ENCODE results near the gene FAM72A. TPM values are rescaled to one million over a fixed set of nuclear protein-coding genes. Genes with fewer than 3 reads are reported as not detected.
"Not testable (repeated sequence)": the region's sequence is repeated elsewhere in the genome, so short reads cannot be mapped to it uniquely, and the experiment has no call there.

The FAM72A gene
- polyA plus RNA-seq, 1 donor (not counting 4 experiments of a cell fraction or from before 2014, with no cell fraction given): 6.5 TPM

DNA sequence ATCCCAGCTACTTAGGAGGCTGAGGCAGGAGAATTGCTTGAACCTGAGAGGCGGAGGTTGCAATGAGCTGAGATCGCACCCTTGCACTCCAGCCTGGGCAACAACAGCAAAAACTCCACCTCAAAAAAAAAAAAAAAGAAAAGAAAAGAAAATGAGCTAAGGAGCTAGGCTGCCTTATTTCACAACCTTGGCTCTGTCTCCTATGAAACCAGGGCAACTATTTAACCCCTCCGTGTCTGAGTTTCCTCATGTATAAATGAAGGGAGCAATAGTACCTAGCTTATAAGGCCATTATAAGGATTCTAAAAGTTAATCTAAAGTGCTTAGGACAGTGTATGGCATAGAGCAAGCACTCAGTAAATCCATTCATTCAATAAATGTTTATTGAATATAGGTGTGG is 32.8 kb downstream of the FAM72A start:
- FAIRE-seq; H3K9me3 ChIP-seq (ENCODE audit: control insufficient read depth, low read depth, low read length); H3K4me3 ChIP-seq (ENCODE audit: control insufficient read depth in 2 of 3, extremely low read depth in 1 of 3, insufficient read depth in 2 of 3, low read depth in 1 of 3, low read length in 3 of 3); H4K20me1 ChIP-seq (ENCODE audit: control insufficient read depth, extremely low read depth, insufficient read depth, low read length); dilution Hi-C loops (cut with MboI; ENCODE audit: extremely low pct_ligation_motif_present, low sequenced_read_pairs); H3K27me3 ChIP-seq (ENCODE audit: control insufficient read depth, extremely low read depth, insufficient read depth, low read length); H3K36me3 ChIP-seq (ENCODE audit: control insufficient read depth in 2 of 2, extremely low read depth in 1 of 2, insufficient read depth in 2 of 2, low read length in 2 of 2); H3K79me2 ChIP-seq (ENCODE audit: control insufficient read depth, insufficient read depth, low read length); DNase-seq (ENCODE audit: low read depth, low spot score); H3K4me1 ChIP-seq (ENCODE audit: control insufficient read depth, extremely low read depth, insufficient read depth, low read length); H3K9me1 ChIP-seq (ENCODE audit: control insufficient read depth, extremely low read depth, insufficient read depth, low read length); H3K27ac ChIP-seq (ENCODE audit: control insufficient read depth, insufficient read depth, low read length); H2AFZ ChIP-seq (ENCODE audit: control insufficient read depth, low read length); H3K9ac ChIP-seq (ENCODE audit: control insufficient read depth, extremely low read depth, insufficient read depth, low read length); H3K4me2 ChIP-seq (ENCODE audit: control insufficient read depth, extremely low read depth, insufficient read depth, low read depth, low read length): not testable (repeated sequence)

DNA sequence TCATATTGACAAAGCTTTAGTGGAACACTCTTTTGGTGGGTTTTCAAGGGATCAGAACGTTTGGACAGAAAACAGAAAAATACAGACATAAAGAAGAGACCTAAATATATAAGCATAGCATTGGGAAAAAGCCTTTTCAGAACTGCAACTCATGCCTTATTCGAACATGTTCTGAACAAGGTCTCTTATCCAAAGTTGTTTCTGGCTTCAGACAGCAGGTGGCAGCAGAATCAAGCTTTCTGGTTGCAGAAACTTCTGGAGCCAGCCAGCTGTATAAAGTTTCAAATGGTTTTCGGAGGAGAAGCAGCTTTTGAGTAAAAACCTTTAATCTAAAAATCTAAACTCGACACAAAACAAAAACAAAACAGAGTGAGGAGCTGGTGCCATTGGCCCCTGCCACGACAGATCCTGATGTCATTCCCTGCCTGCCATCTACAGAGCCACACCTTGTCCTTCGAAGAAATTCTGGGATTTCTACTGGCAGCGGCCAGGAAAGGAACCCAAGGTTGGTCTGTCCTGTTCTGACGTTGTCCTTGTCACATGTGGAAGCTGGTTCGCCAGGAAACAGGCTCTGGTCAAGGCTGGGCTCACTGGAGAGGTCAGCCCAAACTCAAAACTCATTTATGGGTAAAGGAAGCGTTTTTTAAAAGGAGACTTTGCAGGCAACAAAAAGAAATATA is 35.1 kb downstream of the FAM72A start:
- H3K4me3 ChIP-seq (ENCODE audit: control insufficient read depth in 2 of 3, extremely low read depth in 1 of 3, insufficient read depth in 2 of 3, low read depth in 1 of 3, low read length in 3 of 3); H3K9ac ChIP-seq (ENCODE audit: control insufficient read depth, extremely low read depth, insufficient read depth, low read length); H3K4me1 ChIP-seq (ENCODE audit: control insufficient read depth, extremely low read depth, insufficient read depth, low read length); H4K20me1 ChIP-seq (ENCODE audit: control insufficient read depth, extremely low read depth, insufficient read depth, low read length); H3K9me1 ChIP-seq (ENCODE audit: control insufficient read depth, extremely low read depth, insufficient read depth, low read length); FAIRE-seq; H3K4me2 ChIP-seq (ENCODE audit: control insufficient read depth, extremely low read depth, insufficient read depth, low read depth, low read length); H2AFZ ChIP-seq (ENCODE audit: control insufficient read depth, low read length); DNase-seq (ENCODE audit: low read depth, low spot score); H3K27ac ChIP-seq (ENCODE audit: control insufficient read depth, insufficient read depth, low read length); H3K36me3 ChIP-seq (ENCODE audit: control insufficient read depth in 2 of 2, extremely low read depth in 1 of 2, insufficient read depth in 2 of 2, low read length in 2 of 2); H3K27me3 ChIP-seq (ENCODE audit: control insufficient read depth, extremely low read depth, insufficient read depth, low read length); H3K9me3 ChIP-seq (ENCODE audit: control insufficient read depth, low read depth, low read length); H3K79me2 ChIP-seq (ENCODE audit: control insufficient read depth, insufficient read depth, low read length); dilution Hi-C loops (cut with MboI; ENCODE audit: extremely low pct_ligation_motif_present, low sequenced_read_pairs): not testable (repeated sequence)

DNA sequence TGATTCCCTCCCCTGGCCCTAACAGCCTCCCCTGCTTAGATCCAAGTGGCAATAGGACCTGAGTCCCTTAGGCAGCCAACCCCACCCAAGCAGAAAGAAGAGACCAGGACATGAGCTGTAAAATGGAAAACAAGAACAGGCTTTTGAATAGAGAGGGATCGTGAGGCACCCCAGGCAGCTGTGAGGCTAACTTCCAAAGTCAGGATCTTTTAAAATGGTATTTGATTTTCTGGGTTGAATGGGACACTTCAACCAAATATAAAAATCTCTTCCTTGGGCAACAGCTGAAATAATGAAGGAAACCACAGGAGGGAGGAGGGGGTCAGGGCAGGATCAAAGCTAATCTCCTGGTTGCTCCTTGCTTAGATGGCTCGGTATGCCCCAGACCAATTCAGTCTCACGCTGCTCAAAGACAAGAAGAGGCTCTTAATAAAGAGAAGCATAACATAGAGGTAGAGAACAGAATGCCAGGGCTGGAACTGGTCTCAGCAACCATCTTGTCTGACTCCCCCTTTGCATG is 56.8 kb downstream of the FAM72A start:
- Histone ChIP-seq H3K27me3 (ENCODE audit: control insufficient read depth, extremely low read depth, insufficient read depth, low read length) (peaks cover 12% of the 10 kb centered on the region), H3K9me3 (ENCODE audit: control insufficient read depth, low read depth, low read length) (no peaks in the 10 kb centered on the region), H3K36me3 (ENCODE audit: control insufficient read depth in 2 of 2, extremely low read depth in 1 of 2, insufficient read depth in 2 of 2, low read length in 2 of 2) (no peaks in the 10 kb centered on the region), H2AFZ (ENCODE audit: control insufficient read depth, low read length) (no peak overlapping the region), H3K4me3 (ENCODE audit: control insufficient read depth in 2 of 3, extremely low read depth in 1 of 3, insufficient read depth in 2 of 3, low read depth in 1 of 3, low read length in 3 of 3) (no peak overlapping the region), H3K79me2 (ENCODE audit: control insufficient read depth, insufficient read depth, low read length) (no peaks in the 10 kb centered on the region), H3K4me1 (ENCODE audit: control insufficient read depth, extremely low read depth, insufficient read depth, low read length) (no peaks in the 10 kb centered on the region), H3K4me2 (ENCODE audit: control insufficient read depth, extremely low read depth, insufficient read depth, low read depth, low read length) (no peak overlapping the region), H3K9me1 (ENCODE audit: control insufficient read depth, extremely low read depth, insufficient read depth, low read length) (no peaks in the 10 kb centered on the region), H4K20me1 (ENCODE audit: control insufficient read depth, extremely low read depth, insufficient read depth, low read length) (no peaks in the 10 kb centered on the region), H3K27ac (ENCODE audit: control insufficient read depth, insufficient read depth, low read length) (no peak overlapping the region), H3K9ac (ENCODE audit: control insufficient read depth, extremely low read depth, insufficient read depth, low read length) (no peak overlapping the region)
- DNase-seq (ENCODE audit: low read depth, low spot score): no peak
- dilution Hi-C loops (cut with MboI; ENCODE audit: extremely low pct_ligation_motif_present, low sequenced_read_pairs): no loop called here
- FAIRE-seq: no peak
- TF ChIP-seq, protein P1, sequence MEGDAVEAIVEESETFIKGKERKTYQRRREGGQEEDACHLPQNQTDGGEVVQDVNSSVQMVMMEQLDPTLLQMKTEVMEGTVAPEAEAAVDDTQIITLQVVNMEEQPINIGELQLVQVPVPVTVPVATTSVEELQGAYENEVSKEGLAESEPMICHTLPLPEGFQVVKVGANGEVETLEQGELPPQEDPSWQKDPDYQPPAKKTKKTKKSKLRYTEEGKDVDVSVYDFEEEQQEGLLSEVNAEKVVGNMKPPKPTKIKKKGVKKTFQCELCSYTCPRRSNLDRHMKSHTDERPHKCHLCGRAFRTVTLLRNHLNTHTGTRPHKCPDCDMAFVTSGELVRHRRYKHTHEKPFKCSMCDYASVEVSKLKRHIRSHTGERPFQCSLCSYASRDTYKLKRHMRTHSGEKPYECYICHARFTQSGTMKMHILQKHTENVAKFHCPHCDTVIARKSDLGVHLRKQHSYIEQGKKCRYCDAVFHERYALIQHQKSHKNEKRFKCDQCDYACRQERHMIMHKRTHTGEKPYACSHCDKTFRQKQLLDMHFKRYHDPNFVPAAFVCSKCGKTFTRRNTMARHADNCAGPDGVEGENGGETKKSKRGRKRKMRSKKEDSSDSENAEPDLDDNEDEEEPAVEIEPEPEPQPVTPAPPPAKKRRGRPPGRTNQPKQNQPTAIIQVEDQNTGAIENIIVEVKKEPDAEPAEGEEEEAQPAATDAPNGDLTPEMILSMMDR (optimal IDR thresholded peaks at IDR 0.05 in 1 of 3, IDR thresholded peaks at IDR 0.05 in 1 of 3, conservative IDR thresholded peaks at IDR 0.05 in 1 of 3; ENCODE audit: extremely low read depth in 1 of 3, insufficient read depth in 2 of 3, low read length in 3 of 3): no peak
- TF ChIP-seq EZH2 (IDR thresholded peaks at IDR 0.05; ENCODE audit: low read length): no peak
